ENCODE measurements around the gene PDIA2.
"Not testable (repeated sequence)": the region's sequence is repeated elsewhere in the genome, so short reads cannot be mapped to it uniquely, and the experiment has no call there.

Gene PDIA2

DNA sequence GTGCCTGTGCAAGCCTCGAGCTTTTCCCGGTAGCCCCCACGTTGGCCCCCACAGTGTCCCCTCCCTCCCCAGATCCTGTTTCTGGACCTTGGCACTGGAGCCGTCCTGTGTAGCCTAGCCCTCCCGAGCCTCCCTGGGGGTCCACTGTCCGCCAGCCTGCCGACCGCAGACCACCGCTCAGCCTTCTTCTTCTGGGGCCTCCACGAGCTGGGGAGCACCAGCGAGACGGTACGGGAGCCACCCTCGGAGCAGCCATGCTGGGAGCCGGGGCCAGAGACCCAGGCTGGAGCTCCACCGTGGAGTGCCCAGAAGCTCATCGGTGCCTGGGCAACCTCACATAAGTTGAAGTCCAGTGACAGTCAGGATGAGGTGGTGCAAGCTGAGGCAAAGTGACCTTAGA is 19.0 kb upstream of the PDIA2 start:
- DNase-seq (ENCODE audit: low read depth, low spot score): no peak

DNA sequence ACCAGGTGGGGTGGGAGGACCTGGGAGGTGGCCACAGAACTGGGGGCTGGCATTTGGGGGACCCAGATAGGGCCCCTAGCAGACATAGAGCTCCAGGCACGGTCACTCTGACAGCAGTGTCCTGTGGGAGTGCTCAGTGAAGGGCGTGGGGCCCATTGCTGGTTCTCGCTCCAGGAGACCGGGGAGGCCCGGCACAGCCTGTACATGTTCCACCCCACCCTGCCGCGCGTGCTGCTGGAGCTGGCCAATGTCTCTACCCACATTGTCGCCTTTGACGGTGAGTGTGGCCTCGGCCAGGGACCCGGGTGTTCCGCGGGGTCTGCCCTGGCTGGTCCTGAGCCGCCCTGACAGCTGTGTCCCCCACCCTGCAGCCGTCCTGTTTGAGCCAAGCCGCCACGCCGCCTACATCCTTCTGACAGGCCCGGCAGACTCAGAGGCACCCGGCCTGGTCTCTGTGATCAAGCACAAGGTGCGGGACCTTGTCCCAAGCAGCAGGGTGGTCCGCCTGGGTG is 18.5 kb upstream of the PDIA2 start:
- DNase-seq (ENCODE audit: low read depth, low spot score): no peak

DNA sequence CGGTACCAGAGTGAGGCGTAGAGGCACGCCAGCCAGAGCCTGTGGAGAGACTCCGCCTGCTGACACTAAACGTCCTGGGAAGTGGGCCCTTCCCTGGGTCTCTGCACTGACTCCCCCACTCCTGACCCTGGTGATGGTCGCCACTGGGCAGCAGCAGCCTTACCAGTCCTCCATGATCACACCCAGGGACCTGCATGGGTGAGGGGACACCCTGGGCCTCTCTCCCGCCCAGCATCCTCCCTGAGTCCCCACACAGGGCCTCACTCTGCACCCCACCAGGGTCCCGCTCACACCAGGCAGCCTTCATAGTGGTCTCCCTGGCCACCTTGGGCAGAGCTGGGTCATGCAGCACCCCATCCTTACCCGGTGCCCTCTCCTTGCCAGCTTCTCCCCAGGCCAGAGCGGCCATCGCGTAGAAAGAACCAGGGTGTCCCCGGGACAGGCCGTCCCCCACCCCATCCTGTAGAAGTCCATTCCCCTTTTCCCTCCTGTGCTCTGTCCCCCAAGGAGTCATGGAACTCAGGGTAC is 17.9 kb upstream of the PDIA2 start:
- no peak for DNase-seq (ENCODE audit: low read depth, low spot score)

DNA sequence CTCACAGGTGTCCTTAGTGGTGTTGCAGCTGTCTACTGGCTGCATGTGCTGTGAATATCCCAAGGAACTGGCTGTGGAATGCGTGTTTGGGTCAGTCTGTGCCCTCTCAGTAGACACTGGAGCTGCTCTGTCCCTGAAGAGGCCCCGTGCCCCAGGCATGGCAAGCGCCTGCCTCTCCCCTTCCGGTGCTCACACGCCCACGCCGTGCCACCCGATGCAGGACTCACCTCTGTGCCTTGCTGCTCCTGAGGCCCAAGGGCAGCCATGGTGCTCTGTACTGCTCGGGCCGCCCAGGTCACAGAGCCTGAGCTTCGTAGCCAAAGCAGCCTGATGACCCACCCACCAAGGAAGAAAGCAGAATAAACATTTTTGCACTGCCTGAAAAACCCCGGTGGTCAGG is 17.3 kb upstream of the PDIA2 start:
- no peak for DNase-seq (ENCODE audit: low read depth, low spot score)

DNA sequence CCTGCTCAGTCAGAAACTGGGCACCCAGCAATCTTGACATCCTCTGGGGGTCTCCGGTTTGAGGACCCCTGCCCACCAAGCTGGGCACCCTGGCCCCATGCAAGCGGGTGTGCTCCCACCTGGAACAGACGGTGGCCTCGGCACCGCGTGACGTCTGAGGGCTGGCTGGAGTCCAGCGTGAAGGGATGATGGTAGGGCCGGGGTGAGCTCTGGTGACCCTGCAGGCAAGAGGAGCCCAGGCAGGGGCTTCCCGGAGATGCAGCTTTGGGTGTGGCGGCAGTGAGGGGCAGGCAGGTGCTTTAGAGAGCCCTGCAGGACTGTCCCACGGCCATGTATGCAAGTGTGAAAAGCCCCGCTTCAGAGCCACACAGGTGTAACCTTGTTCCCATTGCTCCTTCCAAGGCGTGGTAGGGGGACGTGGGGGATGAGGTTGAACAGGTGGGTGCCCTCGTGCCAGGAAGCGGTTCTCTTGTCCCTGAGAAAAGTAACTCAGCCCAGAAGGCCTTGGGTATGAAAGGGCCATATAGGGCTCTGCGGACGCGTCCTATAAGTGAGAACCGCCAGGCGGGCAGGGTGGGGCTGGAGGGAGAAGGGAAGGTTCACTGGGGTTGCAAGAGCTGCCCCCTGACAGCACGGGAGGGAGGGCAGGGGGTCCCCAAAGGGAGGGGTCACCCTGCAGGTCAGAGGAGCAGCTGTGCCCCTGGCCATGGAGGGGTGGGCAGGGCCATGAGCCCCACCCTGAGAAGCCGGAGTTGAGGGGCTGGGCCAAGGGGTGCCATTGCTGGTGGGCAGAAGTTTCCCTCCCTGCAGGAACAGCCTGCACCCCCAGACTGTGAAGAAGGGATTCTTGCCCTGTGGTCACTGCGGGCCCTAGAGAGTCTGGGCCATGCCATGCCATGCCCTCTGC is 16.5 kb upstream of the PDIA2 start:
- DNase-seq (ENCODE audit: low read depth, low spot score): no peak

DNA sequence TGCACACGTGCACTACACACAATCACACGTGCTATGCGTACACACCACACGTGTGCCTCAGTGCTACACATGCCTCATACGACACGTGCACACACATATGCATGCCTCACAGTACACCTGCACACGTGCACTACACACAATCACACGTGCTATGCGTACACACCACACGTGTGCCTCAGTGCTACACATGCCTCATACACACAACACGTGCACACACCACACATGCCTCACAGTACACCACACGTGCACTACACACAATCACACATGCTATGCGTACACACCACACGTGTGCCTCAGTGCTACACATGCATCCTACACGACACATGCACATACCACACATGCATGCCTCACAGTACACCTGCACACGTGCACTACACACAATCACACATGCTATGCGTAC is 15.4 kb upstream of the PDIA2 start:
- not testable (repeated sequence) for DNase-seq (ENCODE audit: low read depth, low spot score)

DNA sequence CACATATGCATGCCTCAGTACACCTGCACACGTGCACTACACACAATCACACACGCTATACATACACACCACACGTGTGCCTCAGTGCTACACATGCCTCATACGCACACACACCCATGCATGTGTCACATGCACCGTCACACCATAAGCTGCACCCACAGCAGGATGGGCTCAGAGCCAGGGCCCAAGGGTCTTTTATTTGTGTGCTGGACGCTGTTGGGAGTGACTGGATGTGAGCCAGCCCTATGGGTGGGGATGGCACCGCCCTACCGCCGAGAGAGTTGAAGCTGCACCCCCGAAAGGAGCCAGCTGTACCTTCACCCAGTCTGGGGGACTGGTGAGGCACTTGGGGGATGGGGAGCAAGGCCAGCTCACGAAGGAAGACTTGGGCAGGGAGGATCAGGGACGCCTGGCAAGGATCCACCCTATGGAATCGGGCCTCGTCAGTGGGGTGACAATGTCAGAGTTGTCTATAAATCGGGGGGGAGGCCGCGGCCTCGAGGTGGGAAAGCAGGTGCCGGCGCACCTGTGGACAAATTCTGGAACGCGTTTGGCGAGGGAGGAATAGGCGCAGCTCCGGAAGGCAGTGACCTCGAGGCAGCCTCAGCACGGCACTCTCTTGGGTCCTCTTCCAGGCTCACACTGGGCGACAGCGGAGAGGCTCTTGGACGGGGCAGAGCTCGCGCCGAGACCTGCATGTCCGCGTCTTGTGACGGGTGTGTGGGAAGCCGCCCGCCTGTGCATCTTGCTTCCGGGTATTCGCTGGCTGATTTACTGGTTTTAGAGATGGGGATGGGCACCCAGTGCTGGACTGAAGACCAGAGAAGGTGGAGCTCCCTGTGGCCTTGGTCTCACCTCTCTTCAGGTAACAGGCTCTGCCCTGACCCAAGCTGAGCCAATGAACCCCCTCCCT is 14.6 kb upstream of the PDIA2 start:
- no peak for DNase-seq (ENCODE audit: low read depth, low spot score)

DNA sequence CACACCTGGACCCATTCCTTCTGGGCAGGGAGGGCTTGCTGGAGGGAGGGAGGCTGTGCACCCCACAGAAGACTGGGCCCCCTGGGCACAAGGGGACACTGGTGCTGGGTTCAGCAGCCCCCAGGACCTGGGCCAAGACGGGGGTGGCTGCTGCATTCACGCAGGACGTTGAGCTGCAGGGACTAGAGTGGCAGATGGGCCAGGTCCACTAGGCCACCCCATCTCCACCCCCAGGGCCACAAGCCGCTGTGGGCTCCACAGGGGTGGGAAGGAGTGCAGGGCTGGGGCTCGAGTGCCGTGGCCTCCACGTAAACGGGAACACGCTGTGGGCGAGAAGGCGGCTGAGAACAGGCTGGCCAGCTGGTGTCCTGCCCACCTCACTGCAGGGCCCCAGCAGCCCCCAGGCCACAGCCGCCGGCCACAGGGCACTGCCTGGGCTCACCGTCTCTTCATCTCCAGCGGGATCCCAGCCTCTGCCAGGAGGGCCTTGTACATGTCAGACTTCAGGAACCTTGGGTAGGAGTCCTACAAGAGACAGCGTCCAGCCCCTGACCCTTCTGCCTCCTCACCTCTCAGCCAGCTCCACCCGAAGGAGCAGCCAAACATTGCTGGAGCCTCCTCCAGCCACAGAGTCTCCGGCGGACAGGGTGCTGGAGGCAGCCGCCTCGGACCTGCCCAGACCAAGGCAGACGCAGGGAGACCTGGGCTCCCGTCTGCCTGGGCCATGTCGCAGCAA is 13.7 kb upstream of the PDIA2 start:
- no peak for DNase-seq (ENCODE audit: low read depth, low spot score)

DNA sequence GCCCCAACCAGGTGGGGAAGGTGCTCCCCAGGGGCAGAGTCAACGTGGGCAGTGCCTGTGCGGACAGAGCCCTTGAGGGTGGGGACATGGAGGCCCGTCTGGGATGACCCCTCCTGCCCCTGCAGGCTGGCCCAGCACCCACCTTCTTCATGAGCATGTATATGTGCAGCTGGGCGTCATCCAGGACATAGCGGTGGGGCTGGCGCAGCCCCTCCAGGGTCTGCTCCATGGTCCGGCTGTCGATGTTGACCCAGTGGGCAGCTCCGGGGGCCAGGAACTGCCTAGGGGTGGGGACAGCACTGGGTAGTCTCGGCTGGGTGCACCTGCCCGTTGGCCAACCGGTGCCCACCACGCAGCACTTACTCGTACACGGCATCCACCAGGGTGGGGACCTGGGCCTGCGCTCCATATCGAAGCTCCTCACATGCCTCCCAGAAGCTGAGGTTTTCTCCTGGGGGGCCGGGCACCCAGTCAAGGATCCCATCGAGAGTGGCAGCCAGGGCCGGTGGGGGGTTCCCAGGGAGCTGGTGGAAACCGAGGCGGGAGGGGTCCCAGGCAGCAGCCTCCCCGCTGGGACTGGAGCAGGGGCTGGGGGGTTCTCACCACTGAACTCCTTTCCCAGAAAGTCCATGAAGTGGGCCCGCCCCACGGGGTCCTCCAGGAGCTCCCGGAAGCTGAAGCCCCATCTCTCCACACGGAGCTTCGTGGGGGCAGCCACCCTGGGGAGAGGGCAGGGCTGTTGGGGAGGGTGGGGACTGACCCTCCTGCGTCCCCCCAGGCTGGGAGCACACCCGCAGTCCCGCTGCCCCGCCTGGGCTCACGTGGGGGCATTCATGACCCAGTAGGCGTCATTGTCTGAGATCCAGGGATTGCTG is 12.3 kb upstream of the PDIA2 start:
- DNase-seq (ENCODE audit: low read depth, low spot score): no peak

DNA sequence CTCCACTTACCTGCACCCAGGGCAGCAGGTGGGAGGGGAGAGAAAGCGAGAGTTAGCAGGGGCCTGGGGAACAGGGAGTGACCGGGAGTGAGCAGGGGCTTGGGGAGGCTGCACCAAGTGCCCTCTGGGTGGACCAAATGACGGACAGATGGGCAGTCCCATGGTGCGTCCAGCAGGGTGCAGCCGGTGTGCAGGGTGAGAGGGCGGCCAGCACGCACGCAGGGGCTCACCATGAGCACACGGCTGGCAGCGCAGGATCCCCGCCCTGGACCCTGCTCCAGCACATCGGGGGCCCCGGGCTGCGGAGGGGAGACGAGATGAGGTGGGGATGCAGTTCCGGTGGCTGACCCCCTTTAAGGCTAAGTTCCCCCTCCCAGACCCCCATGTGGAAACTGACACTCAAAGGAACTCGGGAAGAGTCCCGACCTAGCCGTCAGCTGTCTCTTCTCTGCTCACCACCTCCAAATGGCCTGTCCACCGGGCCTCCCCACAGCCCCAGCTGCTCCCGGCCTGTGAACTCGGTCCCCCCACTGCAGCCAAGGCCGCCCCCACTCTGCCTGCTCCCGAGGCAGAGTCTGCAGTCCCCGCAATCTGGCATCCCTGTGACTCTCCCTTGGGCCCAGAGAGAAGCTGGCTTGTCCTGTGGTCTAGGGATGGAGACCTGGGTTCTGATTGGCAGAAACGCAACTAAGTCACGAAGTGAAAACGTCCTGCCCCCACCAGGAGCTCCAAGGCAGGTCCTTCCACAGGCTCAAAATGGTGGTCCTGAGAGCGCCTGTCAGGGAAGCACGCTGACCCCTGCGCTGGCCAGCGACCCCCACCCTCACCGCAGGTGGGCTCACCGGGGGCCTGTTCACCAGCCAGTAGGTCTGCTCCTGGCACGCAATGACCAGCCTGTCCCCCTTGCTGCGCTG is 10.1 kb upstream of the PDIA2 start:
- DNase-seq (ENCODE audit: low read depth, low spot score): no peak

DNA sequence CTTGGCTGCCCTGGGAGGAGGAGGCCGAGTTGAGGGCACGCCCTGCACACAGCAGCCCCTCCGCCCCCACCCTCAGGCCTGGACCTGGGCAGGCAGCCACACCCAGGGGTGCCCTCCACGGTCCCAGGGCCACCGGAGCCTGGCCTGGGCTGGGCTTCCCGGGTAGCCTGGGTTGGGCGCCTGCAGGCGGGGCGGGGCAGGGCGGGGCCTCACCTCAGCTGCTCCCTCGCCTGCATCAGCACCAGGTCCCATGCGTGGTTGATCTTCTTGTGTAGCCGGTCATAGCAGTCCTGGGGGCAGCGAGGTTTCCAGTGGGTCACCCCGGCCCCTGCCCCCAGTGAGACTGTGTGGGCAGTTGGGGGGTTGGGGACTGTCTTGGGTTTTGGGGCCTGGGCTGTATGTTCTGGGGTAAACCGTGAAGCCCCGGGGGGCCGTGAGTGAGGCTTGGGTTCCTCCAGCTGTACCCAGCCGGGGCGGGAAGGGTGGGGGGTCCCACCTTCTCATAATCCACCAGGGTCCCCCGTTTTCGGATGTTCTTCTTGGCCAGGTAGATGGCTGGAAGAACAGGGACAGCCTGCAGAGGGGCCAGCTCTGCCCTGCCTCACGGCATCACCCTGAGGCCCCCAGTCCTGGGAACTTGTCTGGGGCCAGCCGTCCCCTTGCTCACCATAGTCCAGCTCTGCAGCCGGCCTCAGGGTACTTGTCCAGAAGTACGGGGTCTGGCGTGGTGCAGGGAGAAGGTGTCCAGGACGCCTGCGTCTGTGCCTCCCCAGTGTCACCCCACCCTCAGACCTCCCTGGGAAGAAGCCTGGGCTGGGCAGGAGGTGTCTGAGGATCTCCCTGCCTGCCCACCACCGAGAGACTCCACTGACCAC is 9.2 kb upstream of the PDIA2 start:
- no peak for DNase-seq (ENCODE audit: low read depth, low spot score)

DNA sequence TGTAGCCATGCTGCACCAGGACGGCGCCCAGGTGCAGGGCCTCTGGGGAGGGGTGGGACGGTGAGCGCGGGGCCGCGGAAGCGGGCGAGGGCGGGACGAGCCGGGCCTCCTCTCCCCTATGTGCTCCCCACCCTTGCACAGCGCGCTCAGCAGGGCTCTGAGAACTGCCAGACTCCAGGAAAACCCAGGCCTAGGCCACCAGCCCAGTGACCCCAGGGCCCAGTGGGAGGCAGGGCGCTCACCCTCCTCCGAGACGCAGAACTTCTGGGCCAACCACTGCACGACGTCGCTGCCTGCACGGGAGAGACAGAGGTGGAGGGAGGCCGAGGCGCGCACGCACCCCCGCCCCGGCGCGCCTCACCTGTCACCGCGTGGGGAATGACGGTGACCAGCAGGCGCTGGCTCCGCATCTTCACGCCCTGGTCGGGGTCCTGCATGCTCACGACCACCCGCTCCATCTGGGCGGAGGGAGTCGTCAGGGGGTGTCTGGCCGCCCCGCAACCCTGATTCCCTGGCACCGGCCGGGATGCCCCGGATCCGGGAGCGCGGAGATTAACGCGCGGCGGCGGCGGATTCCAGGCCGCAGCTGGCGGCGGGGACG is 7.8 kb upstream of the PDIA2 start:
- DNase-seq (ENCODE audit: low read depth, low spot score): no peak

DNA sequence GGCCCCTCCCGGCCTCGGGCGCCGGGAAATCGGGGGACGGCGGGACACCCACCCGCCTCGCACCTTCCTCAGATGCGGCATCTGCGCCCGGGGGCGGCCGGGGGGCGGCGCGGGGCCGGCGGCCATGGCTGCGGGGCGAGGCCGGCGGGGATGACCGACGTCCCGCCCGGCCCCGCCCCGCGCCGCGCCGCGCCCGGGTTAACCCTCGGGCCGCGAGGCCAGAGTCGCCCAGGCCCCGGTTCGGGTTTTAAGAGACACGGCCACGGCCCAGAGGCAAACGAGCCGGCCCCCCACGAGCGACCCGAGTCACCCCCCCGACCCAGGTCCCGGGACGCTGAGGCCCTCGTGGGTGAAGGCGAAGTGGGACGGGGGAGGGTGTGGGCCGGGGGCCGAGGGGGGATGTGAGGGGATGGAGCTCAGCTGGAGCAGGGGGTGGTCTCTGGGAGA is 7.2 kb upstream of the PDIA2 start, which contains the start of gene RGS11:
Gene RGS11 (minus strand): TSS at position 159 of the 447 bp plus-strand sequence. CDS start 33 bp downstream, at position 126.
- no peak for DNase-seq (ENCODE audit: low read depth, low spot score)

DNA sequence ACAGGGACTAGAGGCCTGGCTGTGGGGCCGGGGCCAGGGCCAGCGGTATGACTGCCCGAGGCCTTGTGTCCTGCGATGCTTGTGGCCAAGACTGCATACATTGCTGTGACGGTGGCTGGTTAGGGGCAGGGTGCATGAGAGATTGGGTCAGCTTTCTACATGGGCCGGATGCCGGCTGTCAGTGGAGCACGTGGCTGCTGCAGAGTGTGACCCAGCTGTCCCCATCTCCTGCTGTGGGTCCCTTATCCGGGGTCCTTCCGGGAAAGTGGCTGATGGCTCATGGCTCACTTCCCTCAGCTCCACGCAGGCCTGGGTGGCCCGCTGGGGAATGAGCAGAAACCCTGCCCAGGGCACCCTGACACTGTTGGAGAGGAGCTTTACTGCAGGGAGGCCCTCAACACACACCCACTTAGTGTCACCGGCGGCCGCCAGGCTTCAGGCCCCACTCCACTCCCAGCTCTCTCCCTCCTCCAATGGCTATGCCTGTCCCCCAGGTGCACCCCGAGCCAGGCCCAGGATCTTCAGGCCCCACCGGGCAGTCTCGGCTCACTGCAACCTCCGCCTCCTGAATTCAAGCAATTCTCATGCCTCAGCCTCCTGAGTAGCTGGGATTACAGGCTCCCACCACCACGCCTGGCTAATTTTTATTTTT is 6.4 kb upstream of the PDIA2 start:
- DNase-seq (ENCODE audit: low read depth, low spot score): no peak

DNA sequence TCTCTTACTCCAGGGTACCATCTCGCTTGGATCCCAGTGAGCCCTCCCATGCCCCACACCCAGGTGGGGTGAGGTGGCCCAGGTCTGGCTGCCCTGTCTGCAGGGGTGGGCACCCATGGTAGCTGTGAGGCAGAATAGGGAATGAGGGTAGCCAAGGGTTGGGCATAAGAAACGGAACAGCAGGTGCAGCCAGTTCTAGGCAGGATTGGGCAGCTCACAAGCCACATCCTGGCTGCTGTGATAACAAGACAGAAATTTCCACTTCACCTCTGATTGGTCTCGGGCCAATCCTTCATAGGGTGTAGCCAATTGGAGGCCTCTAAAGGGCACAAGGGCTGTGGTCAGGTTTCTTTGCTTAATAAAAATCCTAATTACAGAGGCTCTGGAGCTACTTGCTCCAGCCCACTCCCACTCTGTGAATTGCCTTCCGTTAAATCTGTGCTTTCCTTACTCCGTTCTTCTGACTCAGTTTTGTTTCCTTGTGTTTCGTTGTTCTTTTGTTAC is 4.0 kb upstream of the PDIA2 start:
- DNase-seq (ENCODE audit: low read depth, low spot score): peak; percentile 48

DNA sequence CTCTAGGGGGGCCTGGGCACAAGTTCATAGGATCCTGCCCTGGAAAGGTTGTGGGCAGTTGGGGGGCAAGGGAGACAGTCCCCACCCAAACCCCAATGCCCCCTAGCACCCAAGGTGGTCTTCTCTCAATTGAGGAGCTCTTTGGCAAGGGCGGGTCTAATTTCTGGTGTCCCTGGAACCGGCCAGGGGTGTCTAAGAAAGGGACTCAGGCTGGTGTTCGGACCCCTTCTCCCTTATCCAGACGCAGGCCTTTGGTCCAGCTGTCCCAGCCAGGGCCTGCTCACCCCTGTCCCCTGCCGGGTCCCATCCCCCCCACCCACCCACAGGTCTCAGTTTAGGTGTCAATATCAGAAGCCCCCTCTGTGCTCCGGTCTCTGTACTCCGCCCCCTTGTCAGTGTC is 3.4 kb upstream of the PDIA2 start:
- no peak for DNase-seq (ENCODE audit: low read depth, low spot score)

DNA sequence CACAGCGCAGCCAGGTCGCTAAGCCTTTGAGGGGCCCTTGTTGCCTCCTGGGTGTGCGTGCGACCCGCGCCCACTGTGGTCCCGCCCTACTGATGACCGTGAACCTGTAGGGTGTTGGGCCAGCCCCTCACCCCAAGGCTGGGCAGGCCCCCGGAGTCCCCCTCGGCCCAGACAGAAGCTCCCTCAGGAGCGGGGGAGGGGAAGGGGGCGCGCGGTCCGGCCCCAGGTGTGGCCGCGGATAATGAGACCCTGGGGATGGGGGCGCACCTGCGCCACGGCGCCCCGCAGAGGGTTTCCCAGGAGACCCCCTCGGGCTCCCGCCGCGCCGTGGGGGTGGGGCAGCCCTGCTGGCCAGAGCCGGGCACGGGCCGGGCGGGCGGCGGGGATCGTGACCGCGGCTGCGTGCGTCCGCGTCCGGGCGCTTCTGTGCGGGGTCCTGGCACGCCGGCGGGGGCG is 2.9 kb upstream of the PDIA2 start:
- DNase-seq (ENCODE audit: low read depth, low spot score): no peak

Measured in astrocyte of the hippocampus (primary cell).